CD14-positive monocyte (primary cell): ENCODE measurements around the gene ZNF711. TPM values are rescaled to one million over a fixed set of nuclear protein-coding genes. Genes with fewer than 3 reads are reported as not detected.
A peak's percentile ranks its signal among the peaks of the same experiment; 100 is the strongest.

Source experiments
- DNase-seq, 3 donors: peaks; one replicate each; pipeline ENCODE4 v3.0.0-alpha.2; 2011 to 2022
- H2AFZ ChIP-seq: 2 replicates; pipeline ENCODE4 v1.6.0; 2012; ENCODE audit warnings: mild to moderate bottlenecking, low read depth, low read length, inconsistent platforms; ENCODE audit not compliant: insufficient read depth, poor library complexity, severe bottlenecking
- H3K27ac ChIP-seq, 2 donors: 1 replicate in 1 of 2; 2 replicates in 1 of 2; pipeline ENCODE4 v1.5.1; 2012 to 2013; ENCODE audit warnings: low read length in 2 of 2, control low read depth in 1 of 2, inconsistent platforms in 1 of 2, low read depth in 1 of 2, mild to moderate bottlenecking in 1 of 2
- H3K27me3 ChIP-seq, 2 donors: one replicate each; pipeline versions ENCODE4 v1.6.0 to v1.6.1; 2011 to 2013; ENCODE audit warnings: low read length in 2 of 2; ENCODE audit not compliant: control insufficient read depth in 2 of 2, insufficient read depth in 2 of 2
- H3K36me3 ChIP-seq, 2 donors: replicated peaks in 1 of 2; 1 replicate in 1 of 2; 2 replicates in 1 of 2; pipeline versions ENCODE4 v1.5.1 to v1.6.1; 2012 to 2013; ENCODE audit warnings: low read length in 2 of 2, control low read depth in 1 of 2, inconsistent platforms in 1 of 2, mild to moderate bottlenecking in 1 of 2; ENCODE audit not compliant: insufficient read depth in 2 of 2, control insufficient read depth in 1 of 2
- H3K4me1 ChIP-seq, 2 donors: 1 replicate in 1 of 2; 2 replicates in 1 of 2; pipeline versions ENCODE4 v1.5.1 to v1.6.1; 2012 to 2013; ENCODE audit warnings: low read length in 2 of 2, control low read depth in 1 of 2, inconsistent platforms in 1 of 2, mild to moderate bottlenecking in 1 of 2, moderate library complexity in 1 of 2; ENCODE audit not compliant: insufficient read depth in 2 of 2, control insufficient read depth in 1 of 2
- H3K4me2 ChIP-seq: replicated peaks from 2 replicates; pipeline ENCODE3; 2012; ENCODE audit warnings: low read length, moderate library complexity, mild to moderate bottlenecking; ENCODE audit not compliant: poor library complexity, severe bottlenecking; ENCODE audit errors: extremely low read depth
- H3K4me3 ChIP-seq, 3 experiments: fragments of 200-600 bp in 1 of 3; sonication (generic) in 1 of 3; replicated peaks in 1 of 3; 1 replicate in 2 of 3; 2 replicates in 1 of 3; pipeline ENCODE4 v1.5.1; 2011 to 2013; ENCODE audit warnings: low read length in 3 of 3, mild to moderate bottlenecking in 3 of 3, control low read depth in 2 of 3, low read depth in 2 of 3, inconsistent platforms in 1 of 3, moderate library complexity in 1 of 3
- H3K79me2 ChIP-seq: 2 replicates; pipeline ENCODE4 v1.6.0; 2012; ENCODE audit warnings: mild to moderate bottlenecking, control low read depth, inconsistent platforms, low read length, moderate library complexity; ENCODE audit not compliant: insufficient read depth
- H3K9ac ChIP-seq: 2 replicates; pipeline ENCODE4 v1.6.0; 2017; ENCODE audit warnings: low read length, mild to moderate bottlenecking; ENCODE audit not compliant: insufficient read depth, poor library complexity, severe bottlenecking
- H3K9me3 ChIP-seq, 2 donors: replicated peaks in 1 of 2; 1 replicate in 1 of 2; 2 replicates in 1 of 2; pipeline versions ENCODE4 v1.5.1 to v1.6.1; 2012 to 2013; ENCODE audit warnings: low read length in 2 of 2, control low read depth in 1 of 2; ENCODE audit not compliant: control insufficient read depth in 1 of 2, insufficient read depth in 1 of 2
- H4K20me1 ChIP-seq: 2 replicates; pipeline ENCODE4 v1.6.0; 2012; ENCODE audit warnings: mild to moderate bottlenecking, low read length, control low read depth, moderate library complexity; ENCODE audit not compliant: insufficient read depth
- H3K27ac Mint-ChIP-seq, 7 donors: one replicate each; pipeline ENCODE4 v1.8.0; 2020; ENCODE audit warnings: mild to moderate bottlenecking in 7 of 7, mixed read lengths in 7 of 7, moderate library complexity in 6 of 7, inconsistent platforms in 2 of 7
- H3K27me3 Mint-ChIP-seq, 3 donors: one replicate each; pipeline ENCODE4 v1.8.0; 2021 to 2022; ENCODE audit warnings: low read depth in 3 of 3, mild to moderate bottlenecking in 3 of 3, mixed read lengths in 3 of 3, moderate library complexity in 3 of 3, inconsistent platforms in 1 of 3
- H3K36me3 Mint-ChIP-seq, 2 donors: one replicate each; pipeline ENCODE4 v1.8.0; 2020; ENCODE audit warnings: mixed read lengths in 2 of 2, inconsistent platforms in 1 of 2, mild to moderate bottlenecking in 1 of 2
- H3K4me1 Mint-ChIP-seq: one replicate; pipeline ENCODE4 v1.8.0; 2020; ENCODE audit warnings: mild to moderate bottlenecking, mixed read lengths
- H3K4me3 Mint-ChIP-seq, 2 donors: one replicate each; pipeline ENCODE4 v1.8.0; 2020; ENCODE audit warnings: mild to moderate bottlenecking in 2 of 2, mixed read lengths in 2 of 2, moderate library complexity in 1 of 2
- H3K9me3 Mint-ChIP-seq, 7 donors: one replicate each; pipeline ENCODE4 v1.8.0; 2020 to 2022; ENCODE audit warnings: mixed read lengths in 7 of 7, mild to moderate bottlenecking in 6 of 7, moderate library complexity in 6 of 7, inconsistent platforms in 2 of 7
- CTCF ChIP-seq: fragments of 200-600 bp; IDR thresholded peaks from one replicate; pipeline ENCODE4 v1.8.0; 2022; ENCODE audit warnings: antibody characterized with exemption, mild to moderate bottlenecking
- WGBS: methylation state at CpG from one replicate; pipeline ENCODE4 v1.1.5; 2013; ENCODE audit warnings: missing lambda C conversion rate; ENCODE audit not compliant: insufficient coverage; 5-methylcytosine and 5-hydroxymethylcytosine counted together
- intact Hi-C, 2 donors: fragments of 100-400 bp; cut with micrococcal nuclease; formaldehyde crosslinking; loops; one replicate each; pipeline versions ENCODE4 v1.15.0 to v1.15.1; 2023
- polyA plus RNA-seq, 3 donors: library from polyadenylated mRNA; depleted of rRNA in 1 of 3; unstranded in 2 of 3; stranded (reverse) in 1 of 3; fragments of 300-500 nt in 2 of 3; fragments of >200 nt in 1 of 3; fragmentation: Illumina TruSeq in 2 of 3; gene quantifications; 1 replicate in 2 of 3; 2 replicates in 1 of 3; pipeline ENCODE4 v1.2.3, GENCODE V29; 2012 to 2021

Gene ZNF711
- polyA plus RNA-seq, 3 donors: 0.12 TPM; not detected in 2

- H3K4me1 Mint-ChIP-seq: no peaks in the 10 kb centered on the region
- 60% methylated on average over 1 of the region's 2 CpGs for WGBS
- H3K36me3 Mint-ChIP-seq: no peaks in the 10 kb centered on the region
- no peak overlapping the region for H3K27ac ChIP-seq
- peaks cover 0 to 2% (median 0%) of the 10 kb centered on the region in 7 donors for H3K9me3 Mint-ChIP-seq
- intact Hi-C loops: no loop called here
- no peak overlapping the region for H3K4me3 ChIP-seq
- H3K79me2 ChIP-seq: no peaks in the 10 kb centered on the region
- no peaks in the 10 kb centered on the region for H3K27me3 ChIP-seq
- H3K4me1 ChIP-seq: no peaks in the 10 kb centered on the region
- H3K27me3 Mint-ChIP-seq: peaks cover 0 to 2% (median 0%) of the 10 kb centered on the region in 3 donors
- H2AFZ ChIP-seq: no peak overlapping the region
- H4K20me1 ChIP-seq: no peaks in the 10 kb centered on the region
- H3K27ac Mint-ChIP-seq: no peak overlapping the region
- no peaks in the 10 kb centered on the region for H3K36me3 ChIP-seq
- H3K9ac ChIP-seq: no peak overlapping the region
- no peak overlapping the region for H3K4me3 Mint-ChIP-seq
- no peak for DNase-seq
- no peak overlapping the region for H3K4me2 ChIP-seq
- H3K9me3 ChIP-seq: no peaks in the 10 kb centered on the region
- TF ChIP-seq CTCF: no peak
Measured at GRCh38 chrX:85223359-85223758, 20.4 kb upstream of the ZNF711 start.

GRCh38 chrX:85243155-85243554 is 636 bp upstream of the ZNF711 start:
- no peaks in the 10 kb centered on the region for H3K27me3 ChIP-seq
- peaks cover 0 to 5% (median 4%) of the 10 kb centered on the region in 7 donors for H3K9me3 Mint-ChIP-seq
- peaks cover 17% of the 10 kb centered on the region for H3K4me1 Mint-ChIP-seq
- H2AFZ ChIP-seq: no peak overlapping the region
- no peak overlapping the region for H3K9ac ChIP-seq
- H3K36me3 Mint-ChIP-seq: no peaks in the 10 kb centered on the region
- intact Hi-C loops: no loop called here
- H3K9me3 ChIP-seq: no peaks in the 10 kb centered on the region
- H4K20me1 ChIP-seq: no peaks in the 10 kb centered on the region
- peak overlapping the region in 1 of 7 donors; percentile 23 for H3K27ac Mint-ChIP-seq
- peak overlapping the region; percentile 81 for H3K4me2 ChIP-seq
- TF ChIP-seq CTCF: no peak
- H3K4me3 ChIP-seq: peak overlapping the region in 1 of 3 experiments; percentile 74
- no peaks in the 10 kb centered on the region for H3K36me3 ChIP-seq
- peaks cover 0 to 2% of the 10 kb centered on the region in 2 donors for H3K4me1 ChIP-seq
- DNase-seq: no peak
- no peak overlapping the region for H3K27ac ChIP-seq
- H3K4me3 Mint-ChIP-seq: peak overlapping the region in 1 of 2 donors; percentile 69
- no peaks in the 10 kb centered on the region for H3K79me2 ChIP-seq
- WGBS: no CpG with 5 or more reads among the region's 2 CpGs
- H3K27me3 Mint-ChIP-seq: peaks cover 7 to 21% (median 13%) of the 10 kb centered on the region in 3 donors
